Liver (tissue), 9 donors: ENCODE measurements around the gene PAXX. TPM values are rescaled to one million over a fixed set of nuclear protein-coding genes. Genes with fewer than 3 reads are reported as not detected.

Experiments used
- DNase-seq: peaks from one replicate; pipeline ENCODE4 v3.0.0-alpha.2; 2017; ENCODE audit warnings: low spot score
- H3K27ac ChIP-seq, 2 donors: one replicate each; pipeline ENCODE4 v1.7.0; 2013; ENCODE audit warnings: inconsistent platforms in 2 of 2, low read length in 2 of 2, control low read depth in 1 of 2, low read depth in 1 of 2, mild to moderate bottlenecking in 1 of 2
- H3K27me3 ChIP-seq, 4 donors: one replicate each; pipeline versions ENCODE4 v1.6.1 to v1.7.0; 2013; ENCODE audit warnings: low read length in 3 of 4, inconsistent platforms in 1 of 4, mild to moderate bottlenecking in 1 of 4, moderate library complexity in 1 of 4; ENCODE audit not compliant: control insufficient read depth in 4 of 4, insufficient read depth in 4 of 4
- H3K36me3 ChIP-seq, 4 donors: one replicate each; pipeline versions ENCODE4 v1.6.1 to v1.7.0; 2013; ENCODE audit warnings: low read length in 3 of 4, mild to moderate bottlenecking in 3 of 4, low read depth in 1 of 4, moderate library complexity in 1 of 4; ENCODE audit not compliant: control insufficient read depth in 4 of 4, insufficient read depth in 3 of 4
- H3K4me1 ChIP-seq, 4 donors: one replicate each; pipeline versions ENCODE4 v1.6.1 to v1.7.0; 2013; ENCODE audit warnings: low read length in 3 of 4, mild to moderate bottlenecking in 3 of 4, moderate library complexity in 1 of 4; ENCODE audit not compliant: control insufficient read depth in 4 of 4, insufficient read depth in 4 of 4
- H3K4me3 ChIP-seq, 3 donors: one replicate each; pipeline versions ENCODE4 v1.6.1 to v1.7.0; 2013; ENCODE audit warnings: low read length in 3 of 3, control low read depth in 1 of 3, low read depth in 1 of 3, mild to moderate bottlenecking in 1 of 3
- H3K9ac ChIP-seq, 2 donors: one replicate each; pipeline ENCODE4 v1.7.0; 2013; ENCODE audit warnings: low read length in 2 of 2, mild to moderate bottlenecking in 2 of 2, moderate library complexity in 2 of 2, control low read depth in 1 of 2, low read depth in 1 of 2
- H3K9me3 ChIP-seq, 4 donors: one replicate each; pipeline versions ENCODE4 v1.6.1 to v1.7.0; 2013; ENCODE audit warnings: low read length in 3 of 4; ENCODE audit not compliant: control insufficient read depth in 4 of 4
- EGR1 ChIP-seq, 2 donors: IDR thresholded peaks; 2 replicates each; pipeline ENCODE4 v1.6.1; 2016 to 2018; ENCODE audit warnings: antibody characterized with exemption in 2 of 2, low read depth in 2 of 2
- FOXA1 ChIP-seq: IDR thresholded peaks from 2 replicates; pipeline ENCODE4 v1.6.1; 2016; ENCODE audit warnings: antibody characterized with exemption
- FOXA2 ChIP-seq: IDR thresholded peaks from 2 replicates; pipeline ENCODE4 v1.6.1; 2016; ENCODE audit warnings: antibody characterized with exemption
- GABPA ChIP-seq, 2 donors: IDR thresholded peaks in 1 of 2; conservative IDR thresholded peaks in 1 of 2; 2 replicates each; pipeline ENCODE4 v1.6.1; 2016; ENCODE audit warnings: antibody characterized with exemption in 2 of 2, mild to moderate bottlenecking in 1 of 2, moderate library complexity in 1 of 2
- HNF4A ChIP-seq, 2 donors: conservative IDR thresholded peaks; 2 replicates each; pipeline ENCODE4 v1.6.1; 2016; ENCODE audit warnings: antibody characterized with exemption in 2 of 2, mild to moderate bottlenecking in 2 of 2
- HNF4G ChIP-seq: IDR thresholded peaks from 2 replicates; pipeline ENCODE4 v1.6.1; 2016; ENCODE audit warnings: antibody characterized with exemption
- JUND ChIP-seq, 2 donors: IDR thresholded peaks; 2 replicates each; pipeline ENCODE4 v1.6.1; 2016; ENCODE audit warnings: antibody characterized with exemption in 2 of 2
- NR2F2 ChIP-seq: IDR thresholded peaks from 2 replicates; pipeline ENCODE4 v1.6.1; 2016; ENCODE audit warnings: antibody characterized with exemption
- RAD21 ChIP-seq, 2 donors: IDR thresholded peaks; 2 replicates each; pipeline ENCODE4 v1.6.1; 2016; ENCODE audit warnings: antibody characterized with exemption in 2 of 2, mild to moderate bottlenecking in 2 of 2
- RXRA ChIP-seq, 2 donors: IDR thresholded peaks; 2 replicates each; pipeline ENCODE4 v1.6.1; 2017 to 2018; ENCODE audit warnings: antibody characterized with exemption in 2 of 2, mild to moderate bottlenecking in 1 of 2
- SP1 ChIP-seq: IDR thresholded peaks from 2 replicates; pipeline ENCODE4 v1.6.1; 2018; ENCODE audit warnings: antibody characterized with exemption, mild to moderate bottlenecking
- TAF1 ChIP-seq: conservative IDR thresholded peaks from 2 replicates; pipeline ENCODE4 v1.6.1; 2016; ENCODE audit warnings: antibody characterized with exemption, mild to moderate bottlenecking
- ZBTB33 ChIP-seq: IDR thresholded peaks from 2 replicates; pipeline ENCODE4 v1.6.1; 2016; ENCODE audit warnings: antibody characterized with exemption
- WGBS: extraction: QIAGEN DNeasy Blood & Tissue Kit; methylation state at CpG from one replicate; pipeline ENCODE4 v1.1.7; 2013; 5-methylcytosine and 5-hydroxymethylcytosine counted together
- polyA plus RNA-seq, 2 donors: library from polyadenylated mRNA; stranded (reverse) in 1 of 2; unstranded in 1 of 2; fragments of 200-250 nt in 1 of 2; fragments of >200 nt in 1 of 2; fragmentation: Nextera tagmentation in 1 of 2; extraction: Ambion mirVana in 1 of 2; gene quantifications; one replicate each; pipeline versions ENCODE4 v1.2.1 to v1.2.3, GENCODE V29; 2013 to 2015
- total RNA-seq, 2 donors: library from RNA; depleted of rRNA; stranded (reverse); fragments of >200 nt; gene quantifications; one replicate each; pipeline ENCODE4 v1.2.3, GENCODE V29; 2014
- TF ChIP-seq, protein P1 (sequence below): fragments of 150-350 bp; IDR thresholded peaks from 2 replicates; pipeline ENCODE4 v1.5.1; 2017; ENCODE audit warnings: improper control_type of control experiment, low read depth, low read length; ENCODE audit not compliant: missing input control
- TF ChIP-seq, protein P2 (sequence below): IDR thresholded peaks from 2 replicates; pipeline ENCODE4 v1.6.1; 2016; ENCODE audit warnings: antibody characterized with exemption
- TF ChIP-seq, protein P3 (sequence below): IDR thresholded peaks from 2 replicates; pipeline ENCODE4 v1.6.1; 2016; ENCODE audit warnings: antibody characterized with exemption
- donor health status: healthy.
- donor health status: healthy.
- donor health status: healthy.
- donor health status: healthy.
- donor health status: healthy.

The PAXX gene
- total and polyA plus RNA-seq, 4 donors, result 7.3 to 34.1 (median 19.2) TPM

- Histone ChIP-seq H3K4me3 (no peak overlapping the region), H3K9ac (no peak overlapping the region), H3K9me3 (no peaks in the 10 kb centered on the region), H3K27ac (no peak overlapping the region), H3K27me3 (no peaks in the 10 kb centered on the region), H3K36me3 (no peaks in the 10 kb centered on the region), H3K4me1 (peaks cover 0 to 6% (median 3%) of the 10 kb centered on the region in 4 donors)
- WGBS, result 90% methylated on average over 29 of the region's 29 CpGs
- DNase-seq, result no peak
- TF ChIP-seq EGR1 (IDR thresholded peaks at IDR 0.05; ENCODE audit: low read depth in 2 of 2), result no peak
- TF ChIP-seq, protein P1, sequence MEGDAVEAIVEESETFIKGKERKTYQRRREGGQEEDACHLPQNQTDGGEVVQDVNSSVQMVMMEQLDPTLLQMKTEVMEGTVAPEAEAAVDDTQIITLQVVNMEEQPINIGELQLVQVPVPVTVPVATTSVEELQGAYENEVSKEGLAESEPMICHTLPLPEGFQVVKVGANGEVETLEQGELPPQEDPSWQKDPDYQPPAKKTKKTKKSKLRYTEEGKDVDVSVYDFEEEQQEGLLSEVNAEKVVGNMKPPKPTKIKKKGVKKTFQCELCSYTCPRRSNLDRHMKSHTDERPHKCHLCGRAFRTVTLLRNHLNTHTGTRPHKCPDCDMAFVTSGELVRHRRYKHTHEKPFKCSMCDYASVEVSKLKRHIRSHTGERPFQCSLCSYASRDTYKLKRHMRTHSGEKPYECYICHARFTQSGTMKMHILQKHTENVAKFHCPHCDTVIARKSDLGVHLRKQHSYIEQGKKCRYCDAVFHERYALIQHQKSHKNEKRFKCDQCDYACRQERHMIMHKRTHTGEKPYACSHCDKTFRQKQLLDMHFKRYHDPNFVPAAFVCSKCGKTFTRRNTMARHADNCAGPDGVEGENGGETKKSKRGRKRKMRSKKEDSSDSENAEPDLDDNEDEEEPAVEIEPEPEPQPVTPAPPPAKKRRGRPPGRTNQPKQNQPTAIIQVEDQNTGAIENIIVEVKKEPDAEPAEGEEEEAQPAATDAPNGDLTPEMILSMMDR, result no peak
These were observed 18.3 kb upstream of the PAXX start for GRCh38 chr9:136973618-136974617.

DNA sequence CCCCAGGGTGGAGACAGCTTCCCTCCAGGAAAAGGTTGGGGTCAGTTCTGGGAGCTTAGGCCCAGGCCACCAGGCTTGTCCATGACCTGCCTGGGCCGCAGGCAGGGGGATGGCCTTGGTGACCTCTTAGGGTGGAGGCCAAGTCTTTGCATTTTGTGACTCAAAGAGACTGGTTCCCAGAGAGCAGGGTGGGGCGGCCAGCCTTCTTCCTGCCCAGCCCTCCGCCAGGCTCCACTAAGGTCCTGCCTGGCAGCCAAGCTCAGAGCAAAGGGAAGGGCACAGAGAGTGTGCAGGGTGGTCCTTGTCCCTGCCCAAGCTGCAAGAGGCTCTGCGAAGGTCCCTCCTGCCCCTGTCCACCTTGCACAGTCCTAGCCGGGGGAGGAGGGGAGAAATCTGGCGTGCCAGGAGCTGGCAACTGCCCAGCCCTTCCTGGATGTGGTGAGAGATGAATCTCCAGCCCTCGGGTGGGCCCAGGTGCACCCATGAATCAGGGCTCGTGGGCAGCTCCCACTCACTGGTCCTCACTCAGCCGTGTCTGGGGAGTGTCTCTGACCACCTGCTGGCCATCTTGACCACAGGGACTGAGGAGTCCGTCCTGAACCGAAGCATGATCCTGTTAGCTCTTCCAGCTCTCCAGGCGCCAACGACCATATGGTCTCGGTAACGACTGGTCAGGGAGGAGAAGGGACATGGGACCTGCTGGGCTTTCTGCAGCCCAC is 17.2 kb upstream of the PAXX start:
- no peaks in the 10 kb centered on the region for H3K27me3 ChIP-seq
- H3K27ac ChIP-seq, result no peak overlapping the region
- H3K9ac ChIP-seq, result no peak overlapping the region
- no peaks in the 10 kb centered on the region for H3K9me3 ChIP-seq
- peaks cover 0 to 6% (median 3%) of the 10 kb centered on the region in 4 donors for H3K4me1 ChIP-seq
- 72% methylated on average over 15 of the region's 15 CpGs for WGBS
- H3K4me3 ChIP-seq, result no peak overlapping the region
- no peaks in the 10 kb centered on the region for H3K36me3 ChIP-seq
- TF ChIP-seq ZBTB33 (no peak), NR2F2 (peak; percentile 40), HNF4G (no peak)
- DNase-seq, result no peak

- DNase-seq, result no peak
- H3K4me1 ChIP-seq, result peaks cover 0 to 6% (median 3%) of the 10 kb centered on the region in 4 donors
- no peaks in the 10 kb centered on the region for H3K36me3 ChIP-seq
- H3K27ac ChIP-seq, result no peak overlapping the region
- 67% methylated on average over 14 of the region's 14 CpGs for WGBS
- no peaks in the 10 kb centered on the region for H3K9me3 ChIP-seq
- H3K4me3 ChIP-seq, result no peak overlapping the region
- no peaks in the 10 kb centered on the region for H3K27me3 ChIP-seq
- no peak overlapping the region for H3K9ac ChIP-seq
- no peak for TF ChIP-seq RXRA (IDR thresholded peaks at IDR 0.05)
- TF ChIP-seq FOXA1, result no peak
- TF ChIP-seq, protein P1, result no peak
- TF ChIP-seq JUND (IDR thresholded peaks at IDR 0.05), result no peak
- TF ChIP-seq RAD21 (IDR thresholded peaks at IDR 0.05), result no peak
- no peak for TF ChIP-seq SP1
- no peak for TF ChIP-seq TAF1
- no peak for TF ChIP-seq NR2F2
- TF ChIP-seq HNF4A (conservative IDR thresholded peaks at IDR 0.05), result no peak
- TF ChIP-seq FOXA2, result no peak
- TF ChIP-seq, protein P2, sequence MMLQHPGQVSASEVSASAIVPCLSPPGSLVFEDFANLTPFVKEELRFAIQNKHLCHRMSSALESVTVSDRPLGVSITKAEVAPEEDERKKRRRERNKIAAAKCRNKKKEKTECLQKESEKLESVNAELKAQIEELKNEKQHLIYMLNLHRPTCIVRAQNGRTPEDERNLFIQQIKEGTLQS, result no peak
- no peak for TF ChIP-seq ZBTB33
- no peak for TF ChIP-seq GABPA (IDR thresholded peaks at IDR 0.05 in 1 of 2, conservative IDR thresholded peaks at IDR 0.05 in 1 of 2)
- no peak for TF ChIP-seq HNF4G
- TF ChIP-seq EGR1 (IDR thresholded peaks at IDR 0.05; ENCODE audit: low read depth in 2 of 2), result no peak
- TF ChIP-seq, protein P3, sequence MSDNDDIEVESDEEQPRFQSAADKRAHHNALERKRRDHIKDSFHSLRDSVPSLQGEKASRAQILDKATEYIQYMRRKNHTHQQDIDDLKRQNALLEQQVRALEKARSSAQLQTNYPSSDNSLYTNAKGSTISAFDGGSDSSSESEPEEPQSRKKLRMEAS, result no peak
These were observed 16.6 kb upstream of the PAXX start for GRCh38 chr9:136975644-136976043.
